T-helper 2 cell (primary cell): ENCODE measurements around the gene SGCD.
"Not testable (repeated sequence)": the region's sequence is repeated elsewhere in the genome, so short reads cannot be mapped to it uniquely, and the experiment has no call there.

Source experiments
- DNase-seq, 5 experiments: peaks; one replicate each; pipeline versions ENCODE4 v3.0.0 to v3.0.0-alpha.2; 2012 to 2022

Gene SGCD

DNA sequence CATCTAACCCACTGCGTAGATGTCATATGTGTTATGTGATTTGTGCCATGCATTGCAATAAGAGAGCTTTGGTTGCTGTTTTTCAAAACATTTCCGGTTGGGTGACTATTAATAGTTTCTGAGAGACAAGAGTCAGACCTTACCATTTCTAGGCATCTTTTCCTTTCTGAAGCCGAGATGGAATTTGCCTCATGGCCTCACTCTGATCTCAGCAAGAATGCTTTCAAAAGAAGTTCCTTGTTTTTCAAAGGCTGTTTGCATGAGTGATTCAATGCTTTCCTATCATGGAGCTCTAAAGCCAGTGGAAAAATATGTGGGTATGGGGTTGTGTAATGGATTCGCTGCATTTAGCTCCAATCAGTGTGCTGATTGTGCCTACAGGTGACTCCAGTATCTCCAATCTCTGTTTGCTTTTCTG is 320.1 kb downstream of the SGCD start:
- no peak for DNase-seq

DNA sequence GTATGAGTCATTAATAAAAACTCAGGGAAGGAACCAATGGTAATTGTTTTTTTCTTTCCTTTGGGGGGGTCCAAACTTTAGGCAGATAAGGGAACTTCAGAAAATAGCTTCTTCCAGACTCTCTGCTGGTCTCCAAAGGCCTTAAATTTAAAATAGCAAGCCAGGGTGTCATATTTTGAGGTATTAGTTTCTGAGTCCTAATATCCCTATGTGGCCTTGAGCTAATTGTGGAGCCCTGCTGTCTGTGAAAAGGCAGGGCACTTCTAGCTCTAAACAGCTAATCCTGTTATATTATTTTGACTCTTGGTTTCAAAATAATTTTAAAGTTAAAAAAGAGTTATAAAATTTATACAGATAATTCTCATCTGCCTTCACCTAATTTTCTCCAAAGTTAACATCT is 327.5 kb downstream of the SGCD start:
- DNase-seq: no peak

DNA sequence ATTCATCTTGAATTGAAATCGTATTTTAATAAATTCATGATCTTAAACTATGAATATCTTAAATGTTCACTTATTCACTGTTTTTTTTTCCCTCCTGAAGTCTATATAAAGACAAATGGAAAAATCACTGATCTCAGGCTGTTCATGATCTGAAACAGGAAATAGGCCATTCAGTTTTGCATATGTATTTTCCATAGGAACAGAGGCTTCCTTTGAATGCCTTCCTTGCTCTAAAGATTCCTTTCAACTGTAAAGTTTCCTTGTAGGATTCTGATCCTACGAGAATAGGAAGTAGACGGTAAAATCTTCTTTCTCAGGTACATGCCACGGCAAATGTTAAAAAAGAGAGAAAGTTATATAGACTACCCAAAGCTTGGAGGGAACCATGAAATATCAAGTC is 328.8 kb downstream of the SGCD start:
- DNase-seq: no peak

DNA sequence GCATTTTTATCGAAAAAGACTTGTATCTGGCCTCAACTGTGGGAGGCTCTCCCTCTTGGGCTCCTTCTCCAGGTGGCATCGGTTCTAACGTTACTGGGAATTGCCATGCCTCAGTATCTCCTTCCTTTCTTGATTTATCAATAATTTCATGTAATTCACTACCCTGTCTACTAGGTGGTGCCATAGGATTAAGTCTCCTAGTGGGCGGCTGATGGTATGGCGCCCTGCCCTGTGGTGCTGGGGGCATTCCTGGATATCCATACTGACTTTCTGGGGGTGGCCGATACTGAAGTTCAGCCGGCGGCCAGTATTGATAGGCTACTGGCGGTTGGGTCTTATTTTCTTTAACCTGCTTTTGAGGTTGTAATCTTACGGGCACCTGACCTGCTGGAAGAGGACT is 337.9 kb downstream of the SGCD start:
- not testable (repeated sequence) for DNase-seq

- not testable (repeated sequence) for DNase-seq
Observed at GRCh38 chr5:156666686-156667085, 339.7 kb downstream of the SGCD start.

DNA sequence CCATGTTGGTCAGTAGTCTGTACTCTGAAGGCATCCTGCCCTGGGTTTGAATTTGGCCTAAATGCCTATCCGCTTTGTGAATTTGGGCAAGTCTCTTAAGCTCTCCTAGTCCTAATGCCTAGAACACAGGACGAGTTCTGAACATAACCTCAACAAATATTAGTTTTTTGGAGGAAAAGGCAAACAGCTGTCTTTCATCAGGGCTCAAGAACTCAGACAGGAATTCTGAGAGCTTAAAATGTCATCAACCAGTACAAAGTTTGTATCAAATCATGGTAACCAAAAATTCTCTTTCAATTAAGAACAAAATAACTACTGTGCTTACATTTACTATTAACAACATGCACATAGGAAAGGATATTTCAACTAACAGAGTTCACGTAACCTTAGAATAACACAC is 340.7 kb downstream of the SGCD start:
- DNase-seq: no peak

- no peak for DNase-seq
Observed at GRCh38 chr5:156669416-156669815, 342.5 kb downstream of the SGCD start.

GRCh38 chr5:156670615-156671014 is 343.7 kb downstream of the SGCD start:
- no peak for DNase-seq

GRCh38 chr5:156675395-156675794 is 348.4 kb downstream of the SGCD start:
- DNase-seq: no peak

DNA sequence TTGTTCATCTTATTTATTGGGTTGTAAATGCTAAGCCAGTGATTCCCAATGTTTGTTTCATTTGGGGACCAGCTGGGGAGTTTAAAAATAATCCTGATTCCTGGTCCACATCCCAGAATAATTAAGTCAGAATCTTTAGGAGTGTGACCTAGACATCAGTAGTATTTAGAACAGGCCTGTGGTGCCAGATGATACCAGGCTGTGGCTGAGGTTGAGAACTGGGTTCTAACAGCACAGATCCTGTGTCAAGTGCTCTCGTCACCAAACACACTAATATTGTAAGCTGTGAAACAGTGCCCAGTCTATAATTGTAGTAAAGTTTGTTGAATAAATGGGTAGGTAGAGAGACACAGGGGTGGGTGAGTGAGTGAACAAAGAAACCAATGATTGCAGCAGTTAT is 351.0 kb downstream of the SGCD start:
- DNase-seq: no peak

DNA sequence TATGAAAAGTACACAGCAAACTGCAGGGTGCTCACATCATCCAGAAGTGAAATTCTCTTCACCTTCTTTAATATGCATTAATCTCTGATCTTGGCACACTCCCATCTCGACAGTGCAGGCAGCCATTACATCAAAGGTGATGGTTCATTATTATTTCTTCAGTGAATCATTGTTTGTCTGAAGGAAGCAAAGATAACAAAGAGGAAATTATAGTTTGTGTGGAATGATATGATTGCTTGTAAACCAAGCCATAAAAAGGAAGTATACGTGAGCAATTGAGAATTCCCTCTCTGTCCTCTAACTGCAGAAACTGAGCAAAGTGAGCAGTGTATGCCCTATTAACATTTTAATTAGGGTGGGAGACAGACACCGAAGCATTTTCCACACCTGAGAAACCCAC is 351.5 kb downstream of the SGCD start:
- no peak for DNase-seq

DNA sequence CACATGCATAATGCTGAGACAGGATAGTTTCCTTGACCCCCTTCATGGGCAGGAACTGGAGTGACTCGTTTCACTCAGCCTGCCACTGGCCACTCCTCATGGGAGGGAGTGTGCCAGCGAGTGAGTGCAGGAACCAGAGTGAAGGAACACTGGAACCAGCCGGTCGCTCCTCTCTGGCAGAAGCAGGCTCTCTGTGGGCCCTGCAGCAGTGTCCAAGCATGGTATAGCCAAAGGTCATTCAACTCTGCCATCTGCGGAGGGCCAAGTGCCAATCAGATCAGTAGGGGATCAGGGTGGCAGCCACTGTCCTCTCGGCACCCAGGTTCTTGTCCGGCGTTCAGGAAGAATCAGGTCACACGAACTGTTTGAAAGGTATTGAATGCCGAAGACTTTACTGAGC is 353.9 kb downstream of the SGCD start:
- no peak for DNase-seq

DNA sequence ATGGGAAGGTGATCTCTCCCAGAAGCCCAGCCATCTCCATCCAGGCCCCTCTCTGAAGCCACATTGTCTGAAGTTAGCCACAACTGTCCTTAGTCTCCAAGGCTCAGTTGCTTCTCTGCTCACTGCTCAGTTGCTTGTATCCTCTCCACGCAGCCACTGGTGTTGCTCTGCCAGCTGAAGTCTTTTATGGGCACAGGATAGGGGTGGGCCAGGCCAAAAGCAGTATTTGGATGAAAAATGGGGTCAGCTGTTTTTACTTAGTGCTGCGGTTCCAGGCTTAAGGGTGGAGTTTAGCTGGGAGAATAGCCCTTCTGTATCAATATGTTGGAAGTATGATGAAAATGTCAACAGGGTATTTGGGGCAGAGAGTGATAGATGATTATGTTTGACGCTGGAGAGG is 354.3 kb downstream of the SGCD start:
- no peak for DNase-seq

DNA sequence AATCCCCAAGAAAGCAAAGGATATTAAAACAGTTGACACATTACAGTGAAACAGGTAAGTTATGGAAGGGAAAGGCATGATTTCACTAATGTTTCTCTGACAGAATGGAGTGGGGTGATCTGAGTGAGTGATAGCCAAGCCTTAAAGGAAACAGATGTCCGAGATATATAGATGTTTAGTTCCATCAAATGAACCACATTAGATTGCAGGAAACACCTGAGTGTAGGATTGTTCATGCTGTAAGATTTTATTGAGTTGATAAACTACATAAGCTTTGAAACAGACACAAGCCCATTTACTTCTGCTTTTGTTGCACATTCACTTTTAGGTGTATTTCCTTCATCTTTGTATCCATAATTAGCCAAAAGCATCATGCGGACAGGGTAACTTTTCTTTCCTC is 356.0 kb downstream of the SGCD start:
- no peak for DNase-seq

- DNase-seq: no peak
Observed at GRCh38 chr5:156683509-156683908, 356.5 kb downstream of the SGCD start.

DNA sequence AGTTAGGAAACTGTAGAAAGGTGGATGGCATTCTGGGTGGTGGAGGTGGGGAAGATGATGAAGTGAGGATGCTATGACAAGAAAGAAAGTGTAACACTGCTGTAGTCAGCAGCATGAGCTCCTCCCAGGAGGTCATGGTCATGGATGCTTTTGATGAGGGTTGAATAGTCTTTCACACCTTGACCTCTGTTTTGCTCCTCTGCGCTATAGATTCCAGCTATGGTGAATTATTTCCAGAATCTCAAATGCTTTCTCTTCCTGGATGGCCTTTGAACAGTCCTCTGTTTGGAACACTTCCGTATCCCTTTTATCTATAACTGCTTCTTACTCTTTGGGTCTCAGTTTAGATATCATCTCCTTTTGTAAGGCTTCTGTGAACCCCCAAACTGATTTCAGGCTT is 357.3 kb downstream of the SGCD start:
- no peak for DNase-seq

DNA sequence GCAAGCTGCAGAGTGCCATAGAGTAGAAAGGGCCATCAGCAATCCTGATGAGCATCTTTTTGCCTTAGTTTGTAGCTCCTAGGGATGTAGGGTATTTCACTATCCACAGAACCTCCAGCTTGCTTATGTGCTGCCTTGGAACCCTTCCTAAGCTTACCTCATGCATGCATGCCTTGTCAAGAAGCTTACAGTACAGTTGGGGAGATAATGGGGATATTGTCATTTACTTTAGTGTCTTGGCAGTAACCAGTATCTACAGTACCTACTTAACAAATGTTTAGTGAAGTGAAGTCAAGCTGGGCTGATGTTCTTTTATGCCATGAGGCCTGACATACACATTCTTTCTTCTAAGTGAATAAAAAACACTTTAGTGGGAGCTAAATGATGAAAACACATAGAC is 358.5 kb downstream of the SGCD start:
- DNase-seq: no peak

DNA sequence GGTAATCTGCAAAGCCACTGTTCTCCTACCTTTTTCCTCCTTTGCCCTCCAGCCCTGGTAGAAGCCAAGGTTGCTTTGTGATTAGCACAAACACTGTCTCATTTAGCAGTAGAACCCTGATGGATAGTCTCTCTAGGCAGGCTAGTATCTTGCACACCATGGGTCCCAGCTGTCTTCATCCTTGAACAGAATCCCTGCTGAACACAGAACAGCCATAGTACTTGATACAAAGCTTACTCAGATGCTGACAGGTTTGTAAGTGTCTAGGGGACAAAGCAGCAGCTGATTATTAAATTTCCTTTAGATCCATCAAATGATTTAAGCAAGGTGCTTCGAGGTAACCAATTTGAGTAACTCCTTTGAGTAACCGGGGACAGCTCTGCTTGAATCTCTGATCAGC is 359.4 kb downstream of the SGCD start:
- DNase-seq: no peak

- DNase-seq: no peak
Observed at GRCh38 chr5:156686796-156687195, 359.8 kb downstream of the SGCD start.

DNA sequence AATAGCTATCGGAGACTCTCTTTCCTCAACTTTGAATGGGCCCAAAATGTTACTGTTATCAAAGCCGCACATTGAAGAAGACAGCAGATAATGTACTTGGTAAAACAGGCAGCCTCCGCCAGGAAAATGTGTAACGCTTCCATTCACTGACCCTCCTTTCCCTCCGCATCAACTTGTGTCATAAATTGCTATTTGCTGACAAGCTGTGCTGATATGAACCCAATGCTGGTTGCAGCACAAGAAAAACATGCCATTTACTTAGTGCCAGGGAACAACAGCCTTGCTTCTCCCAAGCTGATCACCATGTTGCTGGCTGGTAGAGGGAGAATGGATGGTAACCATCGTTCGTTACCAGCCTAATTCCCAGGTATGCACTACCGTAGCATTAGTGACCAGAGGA is 360.6 kb downstream of the SGCD start:
- no peak for DNase-seq

GRCh38 chr5:156691572-156691971 is 364.6 kb downstream of the SGCD start:
- DNase-seq: no peak

- no peak for DNase-seq
Observed at GRCh38 chr5:156693113-156693512, 366.1 kb downstream of the SGCD start.

- no peak for DNase-seq
Observed at GRCh38 chr5:156694598-156694997, 367.6 kb downstream of the SGCD start.

- no peak for DNase-seq
Observed at GRCh38 chr5:156695774-156696173, 368.8 kb downstream of the SGCD start.

- no peak for DNase-seq
Observed at GRCh38 chr5:156698323-156698722, 371.4 kb downstream of the SGCD start.

DNA sequence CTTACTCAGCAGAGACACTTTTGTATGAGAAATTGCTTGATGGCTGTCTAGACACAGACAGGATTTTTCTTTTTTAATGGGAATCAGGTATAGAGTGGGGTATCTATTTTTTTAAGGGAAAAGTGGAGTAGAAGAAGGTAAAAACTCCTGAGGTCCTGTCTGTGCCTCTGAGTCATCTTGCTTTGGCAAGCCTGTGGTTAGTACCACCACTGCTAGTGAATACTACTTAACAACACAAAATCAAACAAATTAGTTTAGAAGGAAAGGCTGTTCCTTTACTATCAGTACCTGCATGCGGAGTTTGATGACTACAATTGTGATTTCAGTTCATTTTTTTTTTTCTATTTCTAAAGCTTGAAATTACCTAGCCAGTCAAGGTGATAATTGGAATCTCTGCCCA is 372.2 kb downstream of the SGCD start:
- no peak for DNase-seq
